GM06990 (cell line): ENCODE results near the gene OR10G3.

ENCODE experiments used
- DNase-seq: peaks from one replicate; pipeline ENCODE4 v3.0.0-alpha.2; 2011; ENCODE audit not compliant: insufficient read length; ENCODE audit errors: extremely low read depth
- H3K27me3 ChIP-seq: replicated peaks from 2 replicates; pipeline ENCODE4 v1.6.0; 2011; ENCODE audit warnings: low read length; ENCODE audit not compliant: control insufficient read depth, insufficient read depth
- H3K36me3 ChIP-seq: 2 replicates; pipeline ENCODE4 v1.5.1; 2011; ENCODE audit warnings: low read length; ENCODE audit not compliant: control insufficient read depth, insufficient read depth
- H3K4me3 ChIP-seq: replicated peaks from 2 replicates; pipeline ENCODE4 v1.5.1; 2011; ENCODE audit warnings: low read depth, mild to moderate bottlenecking, control low read depth, low read length
- TF ChIP-seq, protein P1 (sequence below): IDR thresholded peaks from 2 replicates; pipeline ENCODE4 v1.5.1; 2011; ENCODE audit warnings: low read length, control low read depth, mild to moderate bottlenecking, inconsistent platforms; ENCODE audit not compliant: insufficient read depth, poor library complexity, severe bottlenecking

OR10G3 gene

GRCh38 chr14:21520767-21521166 lies 59.1 kb downstream of the OR10G3 start:
- no peaks in the 10 kb centered on the region; the same call in 1 of the 2 replicates for H3K27me3 ChIP-seq
- H3K4me3 ChIP-seq = no peak overlapping the region
- H3K36me3 ChIP-seq = no peaks in the 10 kb centered on the region
- TF ChIP-seq, protein P1, sequence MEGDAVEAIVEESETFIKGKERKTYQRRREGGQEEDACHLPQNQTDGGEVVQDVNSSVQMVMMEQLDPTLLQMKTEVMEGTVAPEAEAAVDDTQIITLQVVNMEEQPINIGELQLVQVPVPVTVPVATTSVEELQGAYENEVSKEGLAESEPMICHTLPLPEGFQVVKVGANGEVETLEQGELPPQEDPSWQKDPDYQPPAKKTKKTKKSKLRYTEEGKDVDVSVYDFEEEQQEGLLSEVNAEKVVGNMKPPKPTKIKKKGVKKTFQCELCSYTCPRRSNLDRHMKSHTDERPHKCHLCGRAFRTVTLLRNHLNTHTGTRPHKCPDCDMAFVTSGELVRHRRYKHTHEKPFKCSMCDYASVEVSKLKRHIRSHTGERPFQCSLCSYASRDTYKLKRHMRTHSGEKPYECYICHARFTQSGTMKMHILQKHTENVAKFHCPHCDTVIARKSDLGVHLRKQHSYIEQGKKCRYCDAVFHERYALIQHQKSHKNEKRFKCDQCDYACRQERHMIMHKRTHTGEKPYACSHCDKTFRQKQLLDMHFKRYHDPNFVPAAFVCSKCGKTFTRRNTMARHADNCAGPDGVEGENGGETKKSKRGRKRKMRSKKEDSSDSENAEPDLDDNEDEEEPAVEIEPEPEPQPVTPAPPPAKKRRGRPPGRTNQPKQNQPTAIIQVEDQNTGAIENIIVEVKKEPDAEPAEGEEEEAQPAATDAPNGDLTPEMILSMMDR = no peak
- DNase-seq = no peak

- no peaks in the 10 kb centered on the region; the same call in 1 of the 2 replicates for H3K27me3 ChIP-seq
- TF ChIP-seq, protein P1 = no peak
- DNase-seq = no peak
Observed at GRCh38 chr14:21518725-21519124, 61.2 kb downstream of the OR10G3 start.

More at GRCh38 chr14:21518725-21519124, 61.2 kb downstream of the OR10G3 start:
- Histone ChIP-seq H3K36me3 (no peaks in the 10 kb centered on the region), H3K4me3 (no peak overlapping the region)
